GM12878 (cell line): ENCODE data around the gene MRGPRG. TPM values are rescaled to one million over a fixed set of nuclear protein-coding genes. Genes with fewer than 3 reads are reported as not detected.

Experiments used
- ATAC-seq: fragments of 200-7000 bp; cut with Tn5 transposase; 3 replicates; pipeline ENCODE4 v1.9.1; 2020; ENCODE audit warnings: mild to moderate bottlenecking, moderate library complexity
- BruUV-seq: library from RNA; stranded (reverse); fragments of 400-500 nt; replicated peaks from 2 replicates; lab custom pipeline; 2021; lab: Mats Ljungman, UMichigan
- CTCF ChIA-PET: fragments of 300-600 bp; sonication (Branson Sonifier 250); formaldehyde crosslinking; extraction: SDS; loops from one replicate; lab custom pipeline; 2021; ENCODE audit warnings: inconsistent platforms; lab: Yijun Ruan, JAX
- POLR2A ChIA-PET: fragments of 350-600 bp; formaldehyde crosslinking; extraction: SDS; loops from one replicate; lab custom pipeline; 2021; ENCODE audit warnings: inconsistent platforms; lab: Charles Lee
- RAD21 ChIA-PET: fragments of 300-600 bp; sonication (Branson Sonifier 250); formaldehyde crosslinking; loops from one replicate; lab custom pipeline; 2023; ENCODE audit warnings: antibody characterized with exemption; ENCODE audit not compliant: unreplicated experiment; lab: Charles Lee
- SMC1A ChIA-PET: fragments of 300-600 bp; sonication (Branson Sonifier 250); formaldehyde crosslinking; loops from one replicate; lab custom pipeline; 2023; ENCODE audit not compliant: unreplicated experiment, uncharacterized antibody; lab: Charles Lee
- DNase-seq: peaks from one replicate; pipeline ENCODE4 v3.0.0-alpha.2; 2011; ENCODE audit warnings: low read depth, low spot score
- FAIRE-seq: peaks from 3 replicates; lab custom pipeline; 2011; peaks lifted over from hg19 to GRCh38; lab: Jason Lieb, UNC
- H2AFZ ChIP-seq: 2 replicates; pipeline ENCODE4 v1.6.0; 2011; ENCODE audit warnings: low read depth, low read length, control low read depth; ENCODE audit not compliant: control insufficient read depth
- H3K27ac ChIP-seq: 2 replicates; pipeline ENCODE4 v1.5.1; 2011; ENCODE audit warnings: control low read depth; ENCODE audit not compliant: control insufficient read depth, insufficient read depth
- H3K27me3 ChIP-seq, 2 experiments: replicated peaks in 1 of 2; 2 replicates each; pipeline versions ENCODE4 v1.6.0 to v1.6.1; 2011; ENCODE audit warnings: low read length in 1 of 2; ENCODE audit not compliant: control insufficient read depth in 2 of 2, insufficient read depth in 2 of 2
- H3K36me3 ChIP-seq, 2 experiments: 2 replicates each; pipeline ENCODE4 v1.5.1; 2011; ENCODE audit warnings: low read length in 1 of 2; ENCODE audit not compliant: control insufficient read depth in 2 of 2, insufficient read depth in 2 of 2
- H3K4me1 ChIP-seq: 2 replicates; pipeline ENCODE4 v1.6.1; 2011; ENCODE audit warnings: mild to moderate bottlenecking, low read length, moderate library complexity, mixed read lengths; ENCODE audit not compliant: control insufficient read depth, insufficient read depth
- H3K4me2 ChIP-seq: 2 replicates; pipeline ENCODE4 v1.6.0; 2011; ENCODE audit warnings: control low read depth; ENCODE audit not compliant: control insufficient read depth, insufficient read depth
- H3K4me3 ChIP-seq: fragments of 200-600 bp; sonication (generic); 2 replicates; pipeline ENCODE4 v1.5.1; 2016
- H3K79me2 ChIP-seq: 2 replicates; pipeline ENCODE4 v1.6.0; 2011; ENCODE audit warnings: low read length; ENCODE audit not compliant: control insufficient read depth, insufficient read depth
- H3K9ac ChIP-seq: 2 replicates; pipeline ENCODE4 v1.8.0; 2011; ENCODE audit warnings: low read length, control low read depth, mixed read lengths; ENCODE audit not compliant: control insufficient read depth, insufficient read depth
- H3K9me3 ChIP-seq: replicated peaks from 3 replicates; pipeline ENCODE4 v1.5.1; 2011; ENCODE audit warnings: mild to moderate bottlenecking, low read length; ENCODE audit not compliant: control insufficient read depth, insufficient read depth
- H4K20me1 ChIP-seq: 2 replicates; pipeline ENCODE4 v1.6.0; 2011; ENCODE audit not compliant: control insufficient read depth, insufficient read depth
- ASH2L ChIP-seq: fragments of 300-600, 200-600 bp; sonication (generic); IDR thresholded peaks from 2 replicates; pipeline ENCODE4 v1.6.1; 2017; ENCODE audit warnings: low read depth, mild to moderate bottlenecking, borderline replicate concordance
- HDGF ChIP-seq: fragments of 450-650 bp; IDR thresholded peaks from 2 replicates; pipeline ENCODE4 v1.6.1; 2016; ENCODE audit warnings: antibody characterized with exemption
- LARP7 ChIP-seq: fragments of 450-650 bp; IDR thresholded peaks from 2 replicates; pipeline ENCODE4 v1.6.1; 2017; ENCODE audit warnings: mild to moderate bottlenecking
- MTA2 ChIP-seq: fragments of 450-650 bp; IDR thresholded peaks from 2 replicates; pipeline ENCODE4 v1.6.1; 2016; ENCODE audit warnings: low read depth, mild to moderate bottlenecking, moderate library complexity
- RUNX3 ChIP-seq: IDR thresholded peaks from 2 replicates; pipeline ENCODE4 v1.6.1; 2012; ENCODE audit warnings: low read length, inconsistent platforms
- TCF3 ChIP-seq: IDR thresholded peaks from 2 replicates; pipeline ENCODE4 v1.6.1; 2012; ENCODE audit warnings: low read depth, mild to moderate bottlenecking, low read length, borderline replicate concordance; ENCODE audit not compliant: insufficient read depth
- WGBS: methylation state at CpG from one replicate; pipeline ENCODE4 v1.1.6; 2016; ENCODE audit warnings: low lambda C conversion rate; ENCODE audit not compliant: insufficient replicate concordance, insufficient coverage; ENCODE audit errors: missing lambda C conversion rate; 5-methylcytosine and 5-hydroxymethylcytosine counted together
- in situ Hi-C: fragments of 300-500 bp; cut with MboI; formaldehyde crosslinking; loops from 9 replicates; pipeline ENCODE4 v1.14.3; 2018; ENCODE audit warnings: mixed read lengths
- intact Hi-C: fragments of 100-400 bp; cut with micrococcal nuclease; formaldehyde crosslinking; loops from one replicate; pipeline ENCODE4 v1.14.2; 2022; ENCODE audit not compliant: unreplicated experiment
- polyA plus RNA-seq, 11 experiments: library from polyadenylated mRNA; depleted of rRNA in 4 of 11; unstranded in 6 of 11; stranded (reverse) in 5 of 11; fragments of >200 nt; fragmentation: Nextera tagmentation in 4 of 11; fragmentation: Illumina TruSeq in 1 of 11; extraction: Ambion mirVana in 4 of 11; extraction: Trizol in 1 of 11; gene quantifications; 1 replicate in 1 of 11; 2 replicates in 10 of 11; pipeline versions ENCODE4 v1.2.1 to v1.2.3, GENCODE V29; 2011 to 2016; ENCODE audit warnings: inconsistent platforms in 2 of 11, missing spikeins in 2 of 11, low read depth in 1 of 11
- total RNA-seq, 4 experiments: library from RNA; depleted of rRNA in 3 of 4; stranded (reverse); fragments of >200 nt in 3 of 4; fragmentation: Illumina TruSeq in 1 of 4; extraction: Trizol in 1 of 4; gene quantifications; 2 replicates each; pipeline versions ENCODE4 v1.2.1 to v1.2.3, GENCODE V29; 2013 to 2021
- TF ChIP-seq, protein P1 (sequence below): IDR thresholded peaks from 2 replicates; pipeline ENCODE4 v1.6.1; 2012; ENCODE audit warnings: mild to moderate bottlenecking, low read depth, low read length
- TF ChIP-seq, protein P2 (sequence below): fragments of 450-650 bp; IDR thresholded peaks from 2 replicates; pipeline ENCODE4 v1.6.1; 2017; ENCODE audit warnings: borderline replicate concordance
- TF ChIP-seq, protein P3 (sequence below): fragments of 150-350 bp; IDR thresholded peaks from 2 replicates; pipeline ENCODE4 v1.6.1; 2014; ENCODE audit warnings: mild to moderate bottlenecking, low read depth, low read length

MRGPRG gene
- total and polyA plus RNA-seq, 10 of the 15 experiments (the other 5 are each of a cell fraction or from before 2014, with no cell fraction given) = not detected

DNA sequence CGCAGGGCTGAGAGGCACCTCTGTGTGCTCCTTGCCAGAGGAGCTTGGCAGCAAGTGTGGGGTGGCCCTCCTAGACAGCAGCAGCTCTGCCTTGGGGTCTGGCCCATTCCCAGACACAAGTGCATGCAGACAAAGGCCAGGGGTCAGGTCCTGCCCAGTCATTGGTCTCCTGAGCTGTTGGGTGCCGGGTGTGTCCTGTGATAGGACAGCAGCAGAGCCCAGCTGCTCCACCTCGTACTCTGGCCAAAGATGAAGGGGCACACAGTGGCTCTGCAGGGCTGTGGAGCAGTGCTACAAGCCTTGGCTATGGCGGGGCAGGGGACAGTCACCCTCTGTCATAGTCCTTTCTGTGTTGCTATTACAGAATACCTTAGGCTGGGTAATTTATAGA lies 36.2 kb downstream of the MRGPRG start:
- H2AFZ ChIP-seq = no peak overlapping the region
- RAD21 ChIA-PET = no interaction called here
- no TSS peak for BruUV-seq
- no peaks in the 10 kb centered on the region for H3K9me3 ChIP-seq
- FAIRE-seq (no peak), DNase-seq (no peak)
- POLR2A ChIA-PET = no interaction called here
- SMC1A ChIA-PET = no interaction called here
- no peaks in the 10 kb centered on the region for H4K20me1 ChIP-seq
- in situ Hi-C loops (no loop called here), intact Hi-C loops (no loop called here)
- no peak overlapping the region for H3K9ac ChIP-seq
- 26% methylated on average over 4 of the region's 4 CpGs for WGBS
- H3K4me2 ChIP-seq = no peak overlapping the region
- CTCF ChIA-PET = no interaction called here
- TF ChIP-seq, protein P1, sequence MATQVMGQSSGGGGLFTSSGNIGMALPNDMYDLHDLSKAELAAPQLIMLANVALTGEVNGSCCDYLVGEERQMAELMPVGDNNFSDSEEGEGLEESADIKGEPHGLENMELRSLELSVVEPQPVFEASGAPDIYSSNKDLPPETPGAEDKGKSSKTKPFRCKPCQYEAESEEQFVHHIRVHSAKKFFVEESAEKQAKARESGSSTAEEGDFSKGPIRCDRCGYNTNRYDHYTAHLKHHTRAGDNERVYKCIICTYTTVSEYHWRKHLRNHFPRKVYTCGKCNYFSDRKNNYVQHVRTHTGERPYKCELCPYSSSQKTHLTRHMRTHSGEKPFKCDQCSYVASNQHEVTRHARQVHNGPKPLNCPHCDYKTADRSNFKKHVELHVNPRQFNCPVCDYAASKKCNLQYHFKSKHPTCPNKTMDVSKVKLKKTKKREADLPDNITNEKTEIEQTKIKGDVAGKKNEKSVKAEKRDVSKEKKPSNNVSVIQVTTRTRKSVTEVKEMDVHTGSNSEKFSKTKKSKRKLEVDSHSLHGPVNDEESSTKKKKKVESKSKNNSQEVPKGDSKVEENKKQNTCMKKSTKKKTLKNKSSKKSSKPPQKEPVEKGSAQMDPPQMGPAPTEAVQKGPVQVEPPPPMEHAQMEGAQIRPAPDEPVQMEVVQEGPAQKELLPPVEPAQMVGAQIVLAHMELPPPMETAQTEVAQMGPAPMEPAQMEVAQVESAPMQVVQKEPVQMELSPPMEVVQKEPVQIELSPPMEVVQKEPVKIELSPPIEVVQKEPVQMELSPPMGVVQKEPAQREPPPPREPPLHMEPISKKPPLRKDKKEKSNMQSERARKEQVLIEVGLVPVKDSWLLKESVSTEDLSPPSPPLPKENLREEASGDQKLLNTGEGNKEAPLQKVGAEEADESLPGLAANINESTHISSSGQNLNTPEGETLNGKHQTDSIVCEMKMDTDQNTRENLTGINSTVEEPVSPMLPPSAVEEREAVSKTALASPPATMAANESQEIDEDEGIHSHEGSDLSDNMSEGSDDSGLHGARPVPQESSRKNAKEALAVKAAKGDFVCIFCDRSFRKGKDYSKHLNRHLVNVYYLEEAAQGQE = no peak
- TF ChIP-seq RUNX3 (no peak), TCF3 (no peak), MTA2 (no peak), LARP7 (no peak), HDGF (no peak), ASH2L (no peak)
- TF ChIP-seq, protein P2, sequence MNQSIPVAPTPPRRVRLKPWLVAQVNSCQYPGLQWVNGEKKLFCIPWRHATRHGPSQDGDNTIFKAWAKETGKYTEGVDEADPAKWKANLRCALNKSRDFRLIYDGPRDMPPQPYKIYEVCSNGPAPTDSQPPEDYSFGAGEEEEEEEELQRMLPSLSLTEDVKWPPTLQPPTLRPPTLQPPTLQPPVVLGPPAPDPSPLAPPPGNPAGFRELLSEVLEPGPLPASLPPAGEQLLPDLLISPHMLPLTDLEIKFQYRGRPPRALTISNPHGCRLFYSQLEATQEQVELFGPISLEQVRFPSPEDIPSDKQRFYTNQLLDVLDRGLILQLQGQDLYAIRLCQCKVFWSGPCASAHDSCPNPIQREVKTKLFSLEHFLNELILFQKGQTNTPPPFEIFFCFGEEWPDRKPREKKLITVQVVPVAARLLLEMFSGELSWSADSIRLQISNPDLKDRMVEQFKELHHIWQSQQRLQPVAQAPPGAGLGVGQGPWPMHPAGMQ = no peak
- TF ChIP-seq, protein P3, sequence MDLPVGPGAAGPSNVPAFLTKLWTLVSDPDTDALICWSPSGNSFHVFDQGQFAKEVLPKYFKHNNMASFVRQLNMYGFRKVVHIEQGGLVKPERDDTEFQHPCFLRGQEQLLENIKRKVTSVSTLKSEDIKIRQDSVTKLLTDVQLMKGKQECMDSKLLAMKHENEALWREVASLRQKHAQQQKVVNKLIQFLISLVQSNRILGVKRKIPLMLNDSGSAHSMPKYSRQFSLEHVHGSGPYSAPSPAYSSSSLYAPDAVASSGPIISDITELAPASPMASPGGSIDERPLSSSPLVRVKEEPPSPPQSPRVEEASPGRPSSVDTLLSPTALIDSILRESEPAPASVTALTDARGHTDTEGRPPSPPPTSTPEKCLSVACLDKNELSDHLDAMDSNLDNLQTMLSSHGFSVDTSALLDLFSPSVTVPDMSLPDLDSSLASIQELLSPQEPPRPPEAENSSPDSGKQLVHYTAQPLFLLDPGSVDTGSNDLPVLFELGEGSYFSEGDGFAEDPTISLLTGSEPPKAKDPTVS = no peak
- TF ChIP-seq, all 136 proteins: peak for 0
- no peaks in the 10 kb centered on the region for H3K36me3 ChIP-seq
- no peaks in the 10 kb centered on the region for H3K4me1 ChIP-seq
- ATAC-seq = no peak
- H3K27me3 ChIP-seq = no peaks in the 10 kb centered on the region
- no peak overlapping the region for H3K27ac ChIP-seq
- H3K4me3 ChIP-seq = no peak overlapping the region
- H3K79me2 ChIP-seq = no peaks in the 10 kb centered on the region
